Astrocyte (in vitro differentiated cells and primary cell): ENCODE data around the gene GLRA1.

Experiments used
- EZH2 ChIP-seq: IDR thresholded peaks from 2 replicates; pipeline ENCODE4 v1.6.1; 2012; ENCODE audit warnings: mild to moderate bottlenecking, low read length, inconsistent platforms; ENCODE audit not compliant: insufficient read depth
- TF ChIP-seq, protein P1 (sequence below): IDR thresholded peaks from 2 replicates; pipeline ENCODE4 v1.5.1; 2011; ENCODE audit warnings: low read depth, mild to moderate bottlenecking, inconsistent platforms, low read length, moderate library complexity; ENCODE audit not compliant: insufficient read depth

DNA sequence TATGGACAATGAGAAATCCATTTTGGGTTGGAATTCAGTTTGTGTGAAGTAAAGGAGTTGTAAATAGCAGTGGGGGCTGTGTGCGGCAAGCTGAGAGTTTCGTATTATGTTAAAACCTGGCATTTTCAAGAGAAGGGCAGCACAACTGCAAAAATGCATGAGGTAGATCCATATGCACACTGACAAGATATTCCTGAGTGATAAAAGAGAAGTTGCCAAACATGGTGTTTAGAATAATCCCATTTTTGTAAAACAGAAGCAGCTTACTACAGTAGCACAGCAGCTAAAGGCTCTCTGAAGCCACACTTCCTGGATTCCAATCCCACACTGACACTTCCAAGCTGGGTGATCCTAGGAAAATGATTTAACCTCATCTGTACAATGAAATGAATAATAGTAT, 11.2 kb downstream of the GLRA1 start:
- TF ChIP-seq, protein P1, sequence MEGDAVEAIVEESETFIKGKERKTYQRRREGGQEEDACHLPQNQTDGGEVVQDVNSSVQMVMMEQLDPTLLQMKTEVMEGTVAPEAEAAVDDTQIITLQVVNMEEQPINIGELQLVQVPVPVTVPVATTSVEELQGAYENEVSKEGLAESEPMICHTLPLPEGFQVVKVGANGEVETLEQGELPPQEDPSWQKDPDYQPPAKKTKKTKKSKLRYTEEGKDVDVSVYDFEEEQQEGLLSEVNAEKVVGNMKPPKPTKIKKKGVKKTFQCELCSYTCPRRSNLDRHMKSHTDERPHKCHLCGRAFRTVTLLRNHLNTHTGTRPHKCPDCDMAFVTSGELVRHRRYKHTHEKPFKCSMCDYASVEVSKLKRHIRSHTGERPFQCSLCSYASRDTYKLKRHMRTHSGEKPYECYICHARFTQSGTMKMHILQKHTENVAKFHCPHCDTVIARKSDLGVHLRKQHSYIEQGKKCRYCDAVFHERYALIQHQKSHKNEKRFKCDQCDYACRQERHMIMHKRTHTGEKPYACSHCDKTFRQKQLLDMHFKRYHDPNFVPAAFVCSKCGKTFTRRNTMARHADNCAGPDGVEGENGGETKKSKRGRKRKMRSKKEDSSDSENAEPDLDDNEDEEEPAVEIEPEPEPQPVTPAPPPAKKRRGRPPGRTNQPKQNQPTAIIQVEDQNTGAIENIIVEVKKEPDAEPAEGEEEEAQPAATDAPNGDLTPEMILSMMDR = no peak
- TF ChIP-seq EZH2 = no peak
